ENCODE data around the gene TTLL8.

The TTLL8 gene

DNA sequence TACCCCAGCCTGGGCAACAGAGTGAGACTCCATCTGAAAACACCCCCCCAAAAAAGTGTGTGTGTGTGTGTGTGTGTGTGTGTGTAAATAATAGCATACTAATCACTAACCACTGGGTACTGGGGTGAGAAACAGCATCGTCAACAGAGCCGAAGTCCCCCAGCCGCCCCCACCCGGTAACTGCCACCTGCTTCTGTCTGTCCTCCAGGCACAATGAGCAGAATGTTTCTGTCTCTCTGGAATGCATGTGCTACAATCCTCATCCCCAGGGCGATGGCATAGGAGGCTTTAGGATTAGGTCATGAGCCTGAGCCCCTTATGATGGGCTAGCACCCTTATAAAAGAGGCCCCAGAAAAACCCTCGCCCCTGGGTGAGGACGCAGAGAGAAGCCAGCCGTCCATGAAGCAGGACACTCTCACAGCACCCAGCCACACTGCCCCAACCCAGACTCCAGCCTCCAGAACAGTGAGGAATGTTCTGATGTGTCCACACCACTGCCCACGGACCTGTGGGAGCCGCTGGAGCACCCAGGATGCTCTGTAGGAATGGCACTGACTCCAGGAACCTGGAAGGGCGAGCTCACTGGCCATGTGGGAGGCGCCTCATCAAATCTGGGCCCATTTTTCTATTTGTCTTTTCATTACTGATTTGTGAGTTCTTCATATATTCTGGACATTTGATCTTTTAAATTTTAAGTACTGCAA, 9.9 kb downstream of the TTLL8 start:
- Histone ChIP-seq H3K4me3 (IDR thresholded peaks at IDR 0.05; ENCODE audit: insufficient read depth, low read depth, low read length) (no peak overlapping the region), H3K36me3 (ENCODE audit: insufficient read depth) (no peaks in the 10 kb centered on the region), H3K9ac (no peak overlapping the region), H3K79me2 (ENCODE audit: insufficient read depth, low read depth) (no peaks in the 10 kb centered on the region), H2AFZ (ENCODE audit: low read depth) (no peak overlapping the region), H3K4me2 (no peak overlapping the region), H3K27ac (no peak overlapping the region), H4K20me1 (ENCODE audit: insufficient read depth) (no peaks in the 10 kb centered on the region), H3K4me1 (ENCODE audit: low read depth, poor library complexity, severe bottlenecking) (no peaks in the 10 kb centered on the region), H3K27me3 (ENCODE audit: insufficient read depth, low read depth) (peaks cover 2% of the 10 kb centered on the region; the same call in 1 of the 2 replicates)
- TF ChIP-seq, protein P1, sequence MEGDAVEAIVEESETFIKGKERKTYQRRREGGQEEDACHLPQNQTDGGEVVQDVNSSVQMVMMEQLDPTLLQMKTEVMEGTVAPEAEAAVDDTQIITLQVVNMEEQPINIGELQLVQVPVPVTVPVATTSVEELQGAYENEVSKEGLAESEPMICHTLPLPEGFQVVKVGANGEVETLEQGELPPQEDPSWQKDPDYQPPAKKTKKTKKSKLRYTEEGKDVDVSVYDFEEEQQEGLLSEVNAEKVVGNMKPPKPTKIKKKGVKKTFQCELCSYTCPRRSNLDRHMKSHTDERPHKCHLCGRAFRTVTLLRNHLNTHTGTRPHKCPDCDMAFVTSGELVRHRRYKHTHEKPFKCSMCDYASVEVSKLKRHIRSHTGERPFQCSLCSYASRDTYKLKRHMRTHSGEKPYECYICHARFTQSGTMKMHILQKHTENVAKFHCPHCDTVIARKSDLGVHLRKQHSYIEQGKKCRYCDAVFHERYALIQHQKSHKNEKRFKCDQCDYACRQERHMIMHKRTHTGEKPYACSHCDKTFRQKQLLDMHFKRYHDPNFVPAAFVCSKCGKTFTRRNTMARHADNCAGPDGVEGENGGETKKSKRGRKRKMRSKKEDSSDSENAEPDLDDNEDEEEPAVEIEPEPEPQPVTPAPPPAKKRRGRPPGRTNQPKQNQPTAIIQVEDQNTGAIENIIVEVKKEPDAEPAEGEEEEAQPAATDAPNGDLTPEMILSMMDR (conservative IDR thresholded peaks at IDR 0.05; ENCODE audit: low read depth, low read length): no peak

DNA sequence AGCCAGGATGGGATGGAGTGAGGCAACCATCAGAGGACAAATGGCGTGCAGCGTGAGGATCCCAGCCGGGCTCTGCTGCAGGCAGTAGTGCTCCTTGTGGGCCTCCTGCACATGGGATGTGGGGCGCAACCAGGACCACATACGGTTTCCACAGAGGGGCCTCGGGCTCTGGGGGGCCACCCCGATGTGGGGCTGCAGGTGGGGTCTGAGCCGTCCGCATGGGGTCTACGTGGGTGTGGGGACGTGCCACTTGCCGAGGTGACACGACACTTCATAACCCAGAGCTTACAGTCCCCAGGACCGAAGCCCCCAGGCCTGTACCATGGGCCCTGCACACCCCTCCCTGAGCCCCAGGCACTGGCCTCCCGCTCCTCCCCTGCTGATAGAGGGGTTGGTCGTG, 10.8 kb downstream of the TTLL8 start:
- Histone ChIP-seq H3K4me3 (IDR thresholded peaks at IDR 0.05; ENCODE audit: insufficient read depth, low read depth, low read length) (no peak overlapping the region), H3K4me1 (ENCODE audit: low read depth, poor library complexity, severe bottlenecking) (no peaks in the 10 kb centered on the region), H2AFZ (ENCODE audit: low read depth) (no peak overlapping the region), H3K4me2 (no peak overlapping the region), H3K79me2 (ENCODE audit: insufficient read depth, low read depth) (no peaks in the 10 kb centered on the region), H3K36me3 (ENCODE audit: insufficient read depth) (no peaks in the 10 kb centered on the region), H4K20me1 (ENCODE audit: insufficient read depth) (no peaks in the 10 kb centered on the region), H3K27me3 (ENCODE audit: insufficient read depth, low read depth) (peaks cover 2% of the 10 kb centered on the region; the same call in 1 of the 2 replicates), H3K9ac (no peak overlapping the region), H3K27ac (no peak overlapping the region)
- TF ChIP-seq, protein P1 (conservative IDR thresholded peaks at IDR 0.05; ENCODE audit: low read depth, low read length): no peak

DNA sequence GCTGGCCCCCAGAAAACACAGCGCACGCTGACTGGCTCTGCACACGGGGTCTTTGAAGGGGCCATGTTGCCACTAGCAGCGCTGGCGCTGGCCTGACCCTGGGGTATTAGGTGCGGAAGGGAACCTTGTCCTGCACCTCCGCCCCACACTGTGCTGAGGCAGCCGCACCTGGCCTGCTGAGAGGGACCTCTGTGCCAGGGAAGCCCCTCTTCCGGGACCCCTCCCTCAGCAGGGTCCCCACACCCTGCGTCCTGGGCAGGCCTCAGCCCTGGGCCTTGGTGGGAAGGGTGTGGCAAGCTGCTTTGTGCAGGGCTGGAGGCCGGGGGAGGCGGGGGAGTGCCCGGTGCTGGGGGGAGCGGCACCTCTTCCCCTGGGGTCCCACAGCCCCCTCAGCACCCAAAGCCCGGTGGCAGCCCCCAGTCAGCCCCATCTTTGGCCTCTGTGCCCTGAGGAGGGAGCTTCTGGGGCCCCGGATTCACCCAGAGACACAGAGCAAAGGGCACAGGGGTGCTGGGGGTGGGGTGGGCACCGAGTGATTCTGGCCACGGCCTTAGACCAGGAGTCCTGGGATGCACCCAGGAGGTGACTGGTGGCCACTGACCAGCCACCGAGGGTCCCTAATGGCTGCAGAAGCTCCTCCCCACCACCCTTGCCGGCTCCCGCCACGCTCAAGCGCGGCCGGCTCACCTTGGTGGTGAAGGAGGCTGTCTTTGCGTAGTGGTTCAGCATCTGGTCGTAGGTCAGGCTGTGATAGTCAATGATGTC, 11.4 kb downstream of the TTLL8 start:
- no peak overlapping the region for H3K4me3 ChIP-seq (IDR thresholded peaks at IDR 0.05; ENCODE audit: insufficient read depth, low read depth, low read length)
- H3K27me3 ChIP-seq (ENCODE audit: insufficient read depth, low read depth): peaks cover 2% of the 10 kb centered on the region; the same call in 1 of the 2 replicates
- no peak overlapping the region for H3K4me2 ChIP-seq
- H2AFZ ChIP-seq (ENCODE audit: low read depth): no peak overlapping the region
- no peaks in the 10 kb centered on the region for H4K20me1 ChIP-seq (ENCODE audit: insufficient read depth)
- TF ChIP-seq, protein P1 (conservative IDR thresholded peaks at IDR 0.05; ENCODE audit: low read depth, low read length): no peak
- H3K9ac ChIP-seq: no peak overlapping the region
- no peaks in the 10 kb centered on the region for H3K36me3 ChIP-seq (ENCODE audit: insufficient read depth)
- no peaks in the 10 kb centered on the region for H3K79me2 ChIP-seq (ENCODE audit: insufficient read depth, low read depth)
- H3K4me1 ChIP-seq (ENCODE audit: low read depth, poor library complexity, severe bottlenecking): no peaks in the 10 kb centered on the region
- no peak overlapping the region for H3K27ac ChIP-seq

DNA sequence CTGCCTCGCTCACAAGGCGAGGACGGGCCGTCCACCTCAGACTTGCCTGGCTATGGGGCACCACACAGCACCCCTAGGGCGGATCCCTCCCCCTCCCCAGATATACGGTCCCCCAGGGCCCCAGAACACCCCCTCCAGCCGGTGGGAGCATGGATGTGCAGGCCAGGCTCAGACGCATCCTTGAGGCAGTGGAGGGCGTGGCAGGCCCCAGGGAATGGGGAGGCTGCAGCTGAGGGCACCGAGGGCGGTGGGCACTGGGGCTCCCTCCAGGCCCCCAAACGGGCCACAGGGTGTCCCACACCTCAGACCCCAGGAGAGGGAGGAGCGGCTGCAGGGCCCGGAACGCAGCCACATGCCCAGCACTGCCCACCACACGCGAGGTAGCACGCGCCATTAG, 12.1 kb downstream of the TTLL8 start:
- Histone ChIP-seq H3K27ac (no peak overlapping the region), H3K9ac (no peak overlapping the region), H3K79me2 (ENCODE audit: insufficient read depth, low read depth) (no peaks in the 10 kb centered on the region), H3K4me2 (no peak overlapping the region), H3K27me3 (ENCODE audit: insufficient read depth, low read depth) (no peaks in the 10 kb centered on the region), H3K4me1 (ENCODE audit: low read depth, poor library complexity, severe bottlenecking) (no peaks in the 10 kb centered on the region), H4K20me1 (ENCODE audit: insufficient read depth) (no peaks in the 10 kb centered on the region), H2AFZ (ENCODE audit: low read depth) (no peak overlapping the region), H3K4me3 (IDR thresholded peaks at IDR 0.05; ENCODE audit: insufficient read depth, low read depth, low read length) (no peak overlapping the region), H3K36me3 (ENCODE audit: insufficient read depth) (no peaks in the 10 kb centered on the region)
- TF ChIP-seq, protein P1 (conservative IDR thresholded peaks at IDR 0.05; ENCODE audit: low read depth, low read length): no peak
